ENCODE measurements around the gene ZCCHC7. TPM values are rescaled to one million over a fixed set of nuclear protein-coding genes. Genes with fewer than 3 reads are reported as not detected.

The ZCCHC7 gene
- total and polyA plus RNA-seq, 2 of the 8 experiments (the other 6 are each of a cell fraction or from before 2014, with no cell fraction given) = 12.2 to 27.5 TPM

- Histone ChIP-seq H2AFZ (ENCODE audit: low read length) (no peak overlapping the region), H3K27ac (ENCODE audit: low read depth, low read length) (no peak overlapping the region), H3K27me3 (replicated peaks in 1 of 4; ENCODE audit: control insufficient read depth in 3 of 4, extremely low read depth in 1 of 4, insufficient read depth in 3 of 4, low read length in 3 of 4) (no peaks in the 10 kb centered on the region), H3K9ac (replicated peaks in 1 of 4; ENCODE audit: extremely low read depth in 1 of 4, low read depth in 3 of 4, low read length in 3 of 4) (no peak overlapping the region), H3K18ac (ENCODE audit: extremely low read depth, low read length) (no peak overlapping the region), H4K5ac (ENCODE audit: insufficient read length, low read depth, low read length) (no peak overlapping the region), H3K4ac (replicated peaks; ENCODE audit: insufficient read length, low read depth, low read length) (no peak overlapping the region), H3K56ac (replicated peaks; ENCODE audit: insufficient read length, low read depth, low read length) (no peak overlapping the region), H3K23me2 (ENCODE audit: low read depth, low read length) (no peaks in the 10 kb centered on the region), H2BK12ac (ENCODE audit: low read depth, low read length) (no peak overlapping the region), H3K36me3 (ENCODE audit: control insufficient read depth in 2 of 4, insufficient read depth in 4 of 4, low read length in 3 of 4) (no peaks in the 10 kb centered on the region), H3K23ac (ENCODE audit: insufficient read length) (no peak overlapping the region), H3K4me1 (replicated peaks in 1 of 4; ENCODE audit: control insufficient read depth in 3 of 4, insufficient read depth in 4 of 4, low read length in 3 of 4) (no peaks in the 10 kb centered on the region), H2BK120ac (replicated peaks; ENCODE audit: low read depth, low read length) (no peak overlapping the region), H2BK5ac (ENCODE audit: low read depth, low read length) (no peak overlapping the region), H3K4me3 (ENCODE audit: extremely low read depth in 1 of 4, insufficient read depth in 2 of 4, low read depth in 3 of 4, low read length in 4 of 4) (no peak overlapping the region), H4K20me1 (replicated peaks in 1 of 2; ENCODE audit: control insufficient read depth in 1 of 2, insufficient read depth in 2 of 2, low read length in 2 of 2) (no peaks in the 10 kb centered on the region), H2AK5ac (ENCODE audit: low read depth, low read length) (no peak overlapping the region), H2BK20ac (ENCODE audit: low read length) (no peak overlapping the region), H3K9me3 (ENCODE audit: insufficient read depth in 2 of 2, low read depth in 1 of 2, low read length in 1 of 2) (no peaks in the 10 kb centered on the region), H3K79me2 (ENCODE audit: control insufficient read depth in 1 of 2, insufficient read depth in 2 of 2, low read length in 2 of 2) (peaks cover 0 to 8% of the 10 kb centered on the region in 2 experiments; a peak in 1 of 4 replicates), H4K8ac (ENCODE audit: extremely low read depth, insufficient read depth, low read length) (no peak overlapping the region), H3K4me2 (ENCODE audit: insufficient read depth in 1 of 2, low read depth in 2 of 2, low read length in 2 of 2) (no peak overlapping the region), H3K14ac (ENCODE audit: insufficient read length) (no peak overlapping the region), H3K79me1 (ENCODE audit: low read depth, low read length) (no peaks in the 10 kb centered on the region), H2BK15ac (ENCODE audit: low read length) (no peak overlapping the region), H4K91ac (replicated peaks; ENCODE audit: insufficient read length, low read length) (no peak overlapping the region)
- ChIA-PET POLR2A (ENCODE audit: partially characterized antibody) (interaction anchor here (0.6 kb wide), 2 partner anchors 11 to 100 kb away, joined by 3 read pairs; no protein-coding TSS in a partner anchor), CTCF (ENCODE audit: partially characterized antibody) (interaction anchor here (0.6 kb wide), 1 partner anchor 223 kb away, joined by 3 read pairs; no protein-coding TSS in a partner anchor)
- DNase-seq (ENCODE audit: low read depth in 1 of 2, low spot score in 2 of 2) (no peak), FAIRE-seq (no peak)
- 82% methylated on average over 5 of the region's 5 CpGs; no CpG with 5 or more reads in 1 of the 2 experiments for WGBS, 2 experiments (ENCODE audit: extremely low coverage in 1 of 2, insufficient coverage in 1 of 2, insufficient read length in 1 of 2, insufficient replicate concordance in 2 of 2, low coverage in 1 of 2, low lambda C conversion rate in 2 of 2, missing lambda C conversion rate in 1 of 2)
- TF ChIP-seq SIN3A (conservative IDR thresholded peaks at IDR 0.05 in 1 of 2, IDR thresholded peaks at IDR 0.05 in 1 of 2; ENCODE audit: low read depth in 1 of 2, low read length in 2 of 2) = no peak
- TF ChIP-seq SP1 (IDR thresholded peaks at IDR 0.05; ENCODE audit: low read depth, low read length) = no peak
- no peak for TF ChIP-seq CHD2 (IDR thresholded peaks at IDR 0.05; ENCODE audit: low read length)
- TF ChIP-seq GTF2F1 (IDR thresholded peaks at IDR 0.05; ENCODE audit: borderline replicate concordance, low read depth, low read length) = no peak
- no peak for TF ChIP-seq MAFK (IDR thresholded peaks at IDR 0.05; ENCODE audit: low read depth, low read length)
- no peak for TF ChIP-seq HDAC6 (IDR thresholded peaks at IDR 0.05; ENCODE audit: low read depth, low read length)
- no peak for TF ChIP-seq YY1 (IDR thresholded peaks at IDR 0.05; ENCODE audit: low read depth, low read length)
- TF ChIP-seq CEBPB (IDR thresholded peaks at IDR 0.05; ENCODE audit: low read depth, low read length) = no peak
- TF ChIP-seq RFX5 (IDR thresholded peaks at IDR 0.05; ENCODE audit: borderline replicate concordance, low read depth, low read length) = no peak
- TF ChIP-seq BRCA1 (IDR thresholded peaks at IDR 0.05; ENCODE audit: low read depth, low read length) = no peak
- no peak for TF ChIP-seq EZH2 (IDR thresholded peaks at IDR 0.05; ENCODE audit: low read depth, low read length, severe bottlenecking)
- TF ChIP-seq, protein P1, sequence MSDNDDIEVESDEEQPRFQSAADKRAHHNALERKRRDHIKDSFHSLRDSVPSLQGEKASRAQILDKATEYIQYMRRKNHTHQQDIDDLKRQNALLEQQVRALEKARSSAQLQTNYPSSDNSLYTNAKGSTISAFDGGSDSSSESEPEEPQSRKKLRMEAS (IDR thresholded peaks at IDR 0.05) = no peak
- TF ChIP-seq POLR2A (IDR thresholded peaks at IDR 0.05; ENCODE audit: control extremely low read depth in 1 of 2, low read depth in 2 of 2, low read length in 2 of 2) = no peak
- TF ChIP-seq SUZ12 (IDR thresholded peaks at IDR 0.05; ENCODE audit: low read length) = no peak
- TF ChIP-seq POU5F1 (IDR thresholded peaks at IDR 0.05; ENCODE audit: low read depth, low read length) = no peak
Measured at GRCh38 chr9:37218800-37219425, 98.5 kb downstream of the ZCCHC7 start.
